Activated CD4-positive, CD25-positive, alpha-beta regulatory T cell (primary cell): ENCODE measurements around the gene DERL3.

Experiments used
- DNase-seq, 4 experiments: peaks; one replicate each; lab custom pipeline; 2025; lab: John Stamatoyannopoulos, UW

The DERL3 gene

DNA sequence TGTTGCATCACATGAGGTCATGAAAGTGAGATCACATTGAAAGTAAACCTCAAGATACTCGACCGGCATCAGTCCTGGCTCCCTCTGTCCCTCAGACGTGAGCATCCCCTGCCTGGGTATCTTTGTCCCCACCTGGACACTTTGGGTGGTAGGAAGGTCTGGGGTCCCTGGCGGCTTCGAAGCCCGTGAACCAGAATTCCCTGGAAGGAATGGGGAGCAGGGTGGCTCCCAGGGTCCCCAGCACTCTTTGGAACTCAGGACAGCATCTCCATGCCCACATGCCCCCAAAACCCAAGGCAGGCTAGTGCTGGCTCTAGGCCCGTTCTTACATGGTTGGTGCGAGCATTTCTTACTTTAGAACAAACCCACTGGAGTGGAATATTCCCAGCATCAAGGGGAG, 7.5 kb downstream of the DERL3 start:
- DNase-seq: no peak

- no peak for DNase-seq
Observed at GRCh38 chr22:23829845-23830372, 8.9 kb downstream of the DERL3 start.

DNA sequence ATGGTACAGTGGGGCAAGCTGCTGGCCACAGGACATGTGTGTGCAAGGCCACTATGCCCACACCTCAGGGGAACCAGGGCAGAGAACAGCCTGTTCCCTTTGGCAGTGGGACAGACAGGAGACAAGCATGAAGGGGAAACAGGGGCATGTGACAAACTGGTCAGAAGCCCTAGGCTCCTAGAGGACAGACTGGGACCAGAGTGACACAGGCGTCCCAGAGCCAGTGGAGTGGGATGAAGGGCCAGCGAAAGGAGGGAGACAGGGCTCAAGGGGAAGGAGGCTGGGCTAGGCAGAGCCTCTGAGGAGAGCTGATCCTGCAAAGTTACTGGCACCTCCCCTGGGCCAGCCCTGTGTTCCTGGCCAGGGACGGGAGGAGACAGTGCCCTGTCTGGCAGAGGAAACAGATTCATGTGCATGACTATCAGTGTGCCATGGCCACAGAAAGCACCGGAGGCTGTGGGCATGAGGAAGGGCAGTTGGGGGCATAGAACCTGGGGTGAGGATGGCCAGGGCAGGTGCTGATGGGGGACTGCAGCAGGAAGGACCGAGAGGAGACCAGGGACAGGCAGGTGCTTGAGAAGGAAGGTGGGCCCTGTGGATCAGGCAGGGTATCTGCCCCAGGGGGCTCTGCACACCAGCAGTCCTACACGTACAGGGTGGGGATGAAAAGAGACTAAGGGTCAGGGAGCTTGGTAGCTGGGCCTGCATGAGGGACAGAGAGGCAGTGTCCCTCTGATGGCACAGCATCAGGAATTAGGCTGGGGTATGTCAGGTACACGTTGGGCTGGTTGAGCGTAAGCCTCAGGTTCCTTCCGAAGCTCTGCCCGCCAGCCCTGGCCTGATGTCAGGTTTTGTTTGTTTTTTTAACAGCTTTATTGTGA, 9.8 kb downstream of the DERL3 start:
- DNase-seq: no peak

DNA sequence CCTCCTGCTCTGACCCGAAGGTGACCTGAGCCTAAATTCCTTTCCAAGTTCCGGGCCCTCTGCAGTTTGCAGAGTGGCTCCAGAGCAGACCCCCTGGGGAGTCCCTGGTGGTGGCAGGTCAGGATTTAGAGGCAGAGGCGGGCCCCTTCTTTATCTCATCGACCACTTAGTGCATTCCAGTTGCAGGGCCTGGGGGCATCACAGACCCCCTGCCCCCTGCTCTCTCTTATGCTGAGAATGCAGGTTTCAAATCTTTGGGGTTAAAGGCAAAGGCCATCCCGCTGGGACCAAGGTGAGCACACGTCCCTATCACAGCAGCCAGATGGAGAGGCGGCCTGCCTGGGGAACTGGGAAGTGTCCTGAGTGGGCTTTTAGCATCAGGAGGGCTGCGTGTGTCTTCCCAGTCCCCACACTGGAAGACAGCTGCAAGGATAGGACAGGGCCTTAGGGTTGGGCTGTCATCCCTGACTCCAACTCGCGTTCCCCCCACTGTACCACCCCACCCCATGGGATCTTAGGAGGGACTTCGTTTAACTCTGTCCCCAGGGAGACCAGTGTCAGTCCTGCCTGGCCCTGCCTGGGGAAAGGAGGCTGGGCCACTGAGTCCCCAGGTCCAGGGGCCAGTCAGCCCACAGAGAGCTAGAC, 11.3 kb downstream of the DERL3 start:
- DNase-seq: no peak

- no peak for DNase-seq
Observed at GRCh38 chr22:23826510-23827350, 12.1 kb downstream of the DERL3 start.

DNA sequence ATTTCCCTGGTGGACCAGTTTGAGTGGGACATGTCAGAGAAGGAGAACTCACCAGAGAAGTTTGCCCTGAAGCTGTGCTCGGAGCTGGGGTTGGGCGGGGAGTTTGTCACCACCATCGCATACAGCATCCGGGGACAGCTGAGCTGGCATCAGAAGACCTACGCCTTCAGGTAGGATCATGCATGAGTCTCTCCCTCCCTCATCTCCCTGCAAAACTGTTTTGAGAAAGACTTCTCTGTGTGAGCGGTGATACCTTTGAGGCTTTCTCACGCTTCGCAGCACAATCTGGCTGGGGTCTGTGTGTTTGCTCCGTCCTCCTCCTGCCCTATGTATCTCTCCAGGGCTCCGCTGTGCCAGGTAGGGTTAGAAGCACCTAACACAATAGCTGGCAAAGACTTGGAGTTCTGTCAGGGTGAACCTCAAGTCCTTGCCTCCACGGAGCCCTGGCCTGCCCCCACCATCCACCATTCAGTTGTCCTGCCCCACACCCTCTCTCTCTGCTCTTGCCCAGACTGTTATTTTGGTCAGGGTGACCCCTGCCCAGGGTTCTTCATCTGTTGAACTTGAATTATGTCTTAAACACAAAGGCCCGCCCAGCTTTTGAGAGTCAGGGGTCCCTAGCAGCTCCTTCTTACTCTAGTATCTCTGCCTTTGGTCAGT, 13.4 kb downstream of the DERL3 start:
- DNase-seq: no peak

- no peak for DNase-seq
Observed at GRCh38 chr22:23824476-23825245, 14.1 kb downstream of the DERL3 start.

- no peak for DNase-seq
Observed at GRCh38 chr22:23823331-23823791, 15.4 kb downstream of the DERL3 start.

- DNase-seq: no peak
Observed at GRCh38 chr22:23822101-23822671, 16.6 kb downstream of the DERL3 start.

DNA sequence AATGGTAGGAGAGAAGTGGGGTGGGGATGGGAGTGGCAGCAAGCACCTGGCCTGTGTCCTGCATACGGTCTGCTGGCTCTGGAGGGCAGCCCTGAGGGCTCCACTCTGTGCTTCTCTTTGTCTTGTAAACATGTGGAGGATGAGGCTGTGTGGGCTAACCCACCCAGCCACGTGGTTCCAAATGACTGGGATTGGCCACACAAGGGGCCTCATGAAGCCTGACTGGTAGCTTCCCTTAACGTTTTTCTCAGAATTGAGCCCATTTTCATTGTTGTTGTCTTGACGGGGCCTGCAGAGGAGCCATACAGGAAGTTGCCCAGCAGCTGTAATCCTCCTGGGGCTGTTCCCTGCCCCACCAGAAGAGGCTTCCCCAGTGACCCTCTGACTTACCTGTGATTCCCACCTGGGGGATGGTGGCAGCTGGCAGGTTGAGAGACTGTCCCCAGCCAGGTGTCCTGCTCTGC, 18.0 kb downstream of the DERL3 start:
- no peak for DNase-seq

- DNase-seq: no peak
Observed at GRCh38 chr22:23818541-23818940, 20.3 kb downstream of the DERL3 start.

- DNase-seq: no peak
Observed at GRCh38 chr22:23817146-23817545, 21.7 kb downstream of the DERL3 start.

DNA sequence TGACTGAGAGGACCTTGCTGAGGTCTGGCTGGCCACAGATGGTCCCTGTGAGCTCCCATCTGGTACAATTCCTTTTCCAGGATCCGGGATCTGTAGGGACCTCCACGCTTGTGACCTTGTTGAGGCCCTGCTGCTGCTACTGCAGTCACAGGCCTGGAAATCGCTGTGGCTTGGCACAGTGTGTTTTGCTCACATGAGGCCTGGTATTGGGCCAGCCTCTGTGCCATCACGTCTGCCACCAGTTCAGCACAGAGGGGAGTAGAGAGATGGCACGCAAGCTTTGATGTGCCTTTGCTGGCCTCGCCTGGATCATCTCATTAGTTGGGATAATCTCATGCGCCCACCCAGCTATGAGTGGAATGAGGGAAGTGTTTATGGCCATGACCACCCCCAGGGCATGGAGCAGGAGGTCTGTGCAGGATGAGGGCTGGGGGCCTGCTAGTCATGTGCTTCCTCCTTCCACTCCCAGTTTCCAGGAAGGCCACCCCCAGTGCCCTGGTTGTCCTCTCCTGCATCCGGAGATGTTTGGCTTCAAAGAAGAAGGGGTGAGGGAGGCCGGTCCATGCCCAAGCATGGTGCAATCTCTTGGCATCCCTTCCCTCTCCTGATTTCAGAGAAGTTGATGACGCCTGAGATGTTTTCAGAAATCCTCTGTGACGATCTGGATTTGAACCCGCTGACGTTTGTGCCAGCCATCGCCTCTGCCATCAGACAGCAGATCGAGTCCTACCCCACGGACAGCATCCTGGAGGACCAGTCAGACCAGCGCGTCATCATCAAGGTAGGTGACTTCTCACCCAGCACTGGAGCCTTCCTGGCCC, 22.4 kb downstream of the DERL3 start:
- DNase-seq: no peak

DNA sequence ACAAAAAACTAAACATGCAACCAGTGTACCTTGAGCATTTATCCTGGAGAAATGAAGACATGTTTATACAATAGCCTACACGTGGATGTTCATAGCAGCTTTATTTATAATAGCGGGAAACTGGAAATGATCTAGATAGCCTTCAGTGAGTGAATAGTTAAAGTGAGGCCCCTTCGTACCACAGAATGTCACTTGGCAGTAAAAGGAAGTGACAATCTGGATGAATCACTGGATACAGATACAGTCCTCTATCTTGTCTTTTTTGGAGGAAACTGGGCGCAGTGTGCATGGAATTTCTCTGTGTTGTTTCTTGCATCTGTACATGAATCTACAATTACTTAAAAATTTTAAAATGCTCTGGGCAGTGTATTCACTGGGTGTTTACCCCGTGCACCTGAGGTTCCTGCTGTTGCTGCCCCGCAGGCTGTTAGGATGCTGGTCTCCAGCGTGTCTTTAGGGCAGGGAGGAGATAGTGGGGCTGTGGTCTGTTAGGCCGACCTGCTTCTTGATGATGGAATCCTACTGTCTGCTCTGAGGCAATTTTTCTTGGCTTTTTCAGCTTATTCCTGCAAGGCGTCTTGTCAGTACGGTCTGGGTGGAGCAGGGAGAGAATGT, 23.2 kb downstream of the DERL3 start:
- no peak for DNase-seq

DNA sequence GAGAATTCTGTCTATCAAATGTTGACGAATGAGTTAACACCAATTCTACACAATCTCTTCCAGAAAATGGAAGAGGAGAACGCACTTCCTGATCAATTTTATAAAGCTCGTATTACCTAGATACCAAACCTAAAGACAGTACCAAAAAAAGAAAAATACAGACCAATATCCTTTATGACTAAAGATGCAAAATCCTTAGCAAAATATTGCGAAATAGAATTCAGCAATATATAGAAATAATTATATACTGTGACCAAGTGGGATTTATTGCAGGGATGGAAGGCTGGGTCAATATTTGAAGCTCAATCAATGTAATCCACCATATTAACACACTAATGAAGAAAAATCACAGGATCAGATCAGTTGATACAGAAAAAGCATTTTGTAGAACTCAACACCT, 26.4 kb downstream of the DERL3 start:
- no peak for DNase-seq

GRCh38 chr22:23806837-23807236, 32.0 kb downstream of the DERL3 start:
- DNase-seq: no peak

DNA sequence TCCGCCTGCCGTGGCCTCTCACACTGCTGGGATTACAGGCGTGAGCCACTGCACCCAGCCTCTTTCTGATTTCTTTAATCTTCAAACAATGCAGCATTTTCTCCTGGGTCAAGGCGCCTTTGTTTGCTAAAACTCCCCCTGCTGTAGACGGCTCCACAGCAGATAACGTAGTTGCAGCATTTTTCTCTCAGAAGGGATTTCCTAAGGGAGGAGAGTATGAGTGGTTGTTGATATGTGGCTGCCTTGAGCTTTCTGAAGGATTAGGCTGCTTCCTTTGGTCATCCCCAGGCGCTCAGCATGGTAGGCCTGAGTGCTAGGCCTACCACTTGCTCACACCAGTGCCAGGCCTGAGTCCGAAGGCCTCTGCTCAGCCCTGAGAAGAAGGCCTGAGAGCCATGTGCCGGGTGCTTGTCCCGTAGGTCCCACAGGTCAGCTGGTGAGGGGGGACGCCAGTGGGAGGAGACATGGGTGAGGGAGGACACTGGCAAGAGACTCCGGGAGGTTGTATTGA, 34.0 kb downstream of the DERL3 start:
- DNase-seq: no peak

- DNase-seq: no peak
Observed at GRCh38 chr22:23803001-23803819, 35.6 kb downstream of the DERL3 start.
